GM12891 (cell line): ENCODE results near the gene TBX19.

Experiments used
- PAX5 ChIP-seq: IDR thresholded peaks from 2 replicates; pipeline ENCODE4 v1.6.1; 2011; ENCODE audit warnings: low read length, moderate library complexity, mild to moderate bottlenecking; ENCODE audit not compliant: insufficient read depth, severe bottlenecking
- POLR2A ChIP-seq: IDR thresholded peaks from 2 replicates; pipeline ENCODE4 v1.6.1; 2011; ENCODE audit warnings: low read depth, low read length, control low read depth
- POLR2AphosphoS5 ChIP-seq: IDR thresholded peaks from 2 replicates; pipeline ENCODE4 v1.6.1; 2011; ENCODE audit warnings: low read depth, low read length, control low read depth
- POU2F2 ChIP-seq: IDR thresholded peaks from 2 replicates; pipeline ENCODE4 v1.6.1; 2011; ENCODE audit warnings: low read depth, mild to moderate bottlenecking, control low read depth, low read length, moderate library complexity
- SPI1 ChIP-seq: IDR thresholded peaks from 2 replicates; pipeline ENCODE4 v1.6.1; 2011; ENCODE audit warnings: low read depth, low read length, control low read depth
- TAF1 ChIP-seq: IDR thresholded peaks from 2 replicates; pipeline ENCODE4 v1.6.1; 2011; ENCODE audit warnings: low read depth, low read length, control low read depth

DNA sequence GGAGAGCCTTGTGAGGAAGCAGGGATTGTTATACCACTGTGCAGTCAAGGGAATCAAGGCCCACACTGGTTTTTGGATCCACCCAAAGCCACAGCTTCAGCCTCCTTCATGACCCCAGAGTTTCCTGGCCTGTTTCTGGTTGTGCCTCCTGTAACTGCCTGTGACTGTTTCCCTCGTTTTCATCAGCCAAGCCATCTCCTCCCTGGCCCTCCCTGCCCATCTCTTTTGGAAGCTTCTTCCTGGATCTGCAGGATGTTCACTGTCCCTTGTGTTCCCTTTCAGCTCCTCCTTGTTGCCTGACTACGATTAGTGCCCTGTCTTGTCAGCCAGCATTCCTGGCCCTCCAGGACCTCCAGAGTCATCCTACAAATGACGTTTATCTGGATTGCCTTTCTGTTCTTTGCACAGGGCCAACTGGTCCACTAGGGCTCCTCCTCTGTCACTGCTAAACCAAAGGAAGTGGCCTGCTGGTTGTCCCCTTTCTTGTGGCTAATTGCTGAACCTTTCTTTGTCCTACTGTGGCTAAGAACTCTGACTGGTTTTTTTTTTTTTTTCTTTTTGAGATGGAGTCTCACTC, 37.0 kb upstream of the TBX19 start:
- no peak for TF ChIP-seq TAF1
- TF ChIP-seq POLR2A, result no peak
- no peak for TF ChIP-seq SPI1
- TF ChIP-seq POLR2AphosphoS5, result no peak
- no peak for TF ChIP-seq PAX5
- no peak for TF ChIP-seq POU2F2
